HG02970 (cell line): ENCODE results near the gene MCOLN2.
"Not testable (repeated sequence)": the region's sequence is repeated elsewhere in the genome, so short reads cannot be mapped to it uniquely, and the experiment has no call there.

Experiments
- ATAC-seq: cut with Tn5 transposase; IDR thresholded peaks from one replicate; pipeline ENCODE4 v1.9.1; 2021; ENCODE audit warnings: mild to moderate bottlenecking, moderate library complexity, moderate number of reproducible peaks; ENCODE audit not compliant: unreplicated experiment, low FRiP score

The MCOLN2 gene

DNA sequence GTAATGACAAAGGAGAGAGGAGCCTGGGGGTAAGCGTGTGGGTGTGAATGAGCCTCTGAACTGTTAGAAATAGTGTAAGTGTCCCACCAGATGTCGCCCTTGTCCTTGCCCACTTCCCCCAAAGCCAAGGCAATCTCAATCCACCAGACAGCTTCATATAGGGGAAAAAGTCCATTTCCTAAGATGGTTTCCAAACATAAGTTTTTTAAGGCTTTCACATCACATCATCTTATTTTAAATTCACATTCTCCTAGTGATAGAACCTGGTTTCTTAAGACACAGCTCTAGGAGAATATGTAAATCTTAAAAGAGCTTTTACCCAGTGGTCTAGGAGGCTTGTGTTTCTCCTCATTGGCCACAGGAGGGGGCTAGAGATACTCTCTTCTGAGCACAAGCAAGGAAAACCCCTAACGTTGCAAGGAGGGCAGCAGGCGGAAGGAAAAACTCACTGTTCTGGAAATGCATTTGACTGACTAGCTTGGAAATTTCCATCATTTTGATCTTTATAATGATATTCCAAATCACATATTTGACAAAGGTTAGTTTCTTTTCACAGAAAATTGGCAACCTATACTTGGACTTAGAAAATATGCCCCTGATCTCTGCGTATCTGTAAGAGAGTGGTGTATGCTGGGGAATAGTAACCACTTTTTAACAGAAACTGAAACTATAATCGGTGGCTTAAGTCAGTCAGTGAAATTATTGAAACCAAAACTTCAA is 52.0 kb downstream of the MCOLN2 start:
- peak; percentile 93 for ATAC-seq

DNA sequence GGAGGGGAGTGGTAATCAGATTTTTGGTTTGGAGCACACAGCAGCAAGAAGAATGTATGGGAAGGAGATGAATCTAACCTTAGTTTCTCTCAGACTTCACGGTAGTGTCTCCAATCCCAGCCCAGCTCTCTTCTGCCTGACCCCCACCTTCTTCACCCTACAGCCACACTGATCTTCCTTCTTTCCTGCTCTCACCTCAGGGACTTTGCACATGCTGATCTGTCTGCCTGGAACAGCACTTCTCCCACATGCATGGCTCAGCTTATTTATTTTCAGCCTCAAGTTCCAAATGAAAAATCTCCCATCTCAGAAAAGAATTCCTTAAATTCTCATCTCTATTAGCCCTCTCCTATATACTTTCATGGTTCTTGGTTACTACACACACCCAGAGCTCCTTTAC is 55.1 kb downstream of the MCOLN2 start:
- no peak for ATAC-seq

DNA sequence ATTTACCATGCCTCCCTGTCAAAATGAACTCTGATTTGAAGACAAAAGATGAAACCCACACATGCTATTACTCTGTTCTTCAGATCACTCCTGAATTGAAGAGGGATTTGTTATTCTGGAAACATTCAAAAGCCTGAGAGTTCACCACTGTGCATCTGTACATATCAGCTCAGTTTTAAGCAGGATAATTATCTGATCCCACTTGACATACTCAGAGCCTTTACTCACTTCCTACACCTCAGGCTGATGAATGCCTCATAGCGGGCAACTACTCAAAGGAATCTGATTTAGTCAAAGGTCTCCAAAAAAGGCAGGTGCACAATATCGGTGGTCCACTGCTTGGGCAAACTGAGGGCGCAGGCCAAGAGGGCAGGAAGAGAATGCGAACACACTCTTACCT is 56.4 kb downstream of the MCOLN2 start:
- ATAC-seq, result no peak

DNA sequence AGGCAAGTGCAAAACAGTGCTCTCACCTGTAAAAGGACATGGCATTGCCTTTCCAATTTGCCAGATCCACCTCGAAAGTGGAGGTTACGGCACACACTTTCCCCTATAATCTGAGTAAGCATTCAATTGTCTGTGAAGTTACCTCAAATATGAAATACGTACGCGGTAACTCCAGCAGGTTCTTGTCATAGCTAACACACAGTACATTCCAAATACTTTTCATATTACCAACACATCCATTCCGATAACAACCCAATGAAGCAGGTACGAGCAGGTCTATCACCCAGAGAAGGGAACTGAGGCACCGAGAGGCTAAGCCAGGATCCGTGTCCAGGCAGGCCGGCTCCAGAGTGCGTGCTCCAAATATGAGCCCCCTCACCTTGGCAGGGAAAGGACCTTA is 57.2 kb downstream of the MCOLN2 start:
- ATAC-seq, result no peak

DNA sequence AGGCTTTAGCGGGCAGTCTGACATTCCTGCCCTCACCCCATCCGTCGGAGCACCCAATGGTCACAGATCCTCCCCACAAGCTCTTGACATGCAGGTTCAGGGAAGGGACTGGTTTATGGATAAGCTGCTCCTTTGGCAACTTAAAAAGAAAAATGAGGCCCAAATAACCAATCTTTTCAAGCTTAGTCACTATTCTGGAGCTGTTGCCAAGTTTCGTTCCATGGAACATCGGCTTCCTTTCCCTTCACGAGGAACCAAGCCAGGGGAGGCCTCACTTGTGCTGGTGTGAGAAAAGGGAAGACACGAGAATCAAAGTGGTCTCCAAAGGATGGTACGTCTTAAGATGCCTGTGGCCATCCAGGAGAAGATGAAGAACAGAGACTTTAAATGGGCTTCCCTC is 57.8 kb downstream of the MCOLN2 start:
- ATAC-seq, result no peak

DNA sequence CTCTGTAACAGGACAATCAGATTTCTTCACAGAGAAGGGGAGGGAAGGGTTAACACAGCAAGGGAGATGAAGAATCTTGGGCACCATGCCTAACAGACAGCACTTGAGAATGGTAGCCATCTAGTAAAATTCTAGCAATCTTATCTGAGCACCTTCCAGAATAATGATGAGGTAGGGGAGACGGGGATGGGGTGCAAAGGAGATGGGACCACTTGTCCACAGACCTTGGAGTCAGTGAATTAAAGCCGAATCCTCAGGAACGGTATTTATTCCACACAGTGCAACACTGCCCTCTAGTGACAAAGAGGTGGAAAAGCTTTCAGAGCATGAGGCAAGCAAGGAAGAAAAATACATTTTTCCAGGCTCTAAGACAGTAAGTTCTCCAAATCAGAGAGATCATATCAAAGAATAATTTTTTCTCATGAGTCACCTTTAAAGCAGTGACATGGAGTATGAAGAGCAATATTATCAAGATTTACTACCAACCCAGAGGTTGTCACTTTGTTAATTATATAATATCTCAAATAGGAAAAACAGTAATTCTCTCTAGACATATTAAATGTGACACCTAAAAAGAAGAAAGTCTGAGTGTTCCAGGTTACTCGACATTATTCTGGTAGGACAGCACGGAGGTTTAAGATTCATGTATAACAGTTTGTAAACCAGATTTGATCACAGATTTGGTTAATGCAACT is 60.6 kb downstream of the MCOLN2 start:
- no peak for ATAC-seq

DNA sequence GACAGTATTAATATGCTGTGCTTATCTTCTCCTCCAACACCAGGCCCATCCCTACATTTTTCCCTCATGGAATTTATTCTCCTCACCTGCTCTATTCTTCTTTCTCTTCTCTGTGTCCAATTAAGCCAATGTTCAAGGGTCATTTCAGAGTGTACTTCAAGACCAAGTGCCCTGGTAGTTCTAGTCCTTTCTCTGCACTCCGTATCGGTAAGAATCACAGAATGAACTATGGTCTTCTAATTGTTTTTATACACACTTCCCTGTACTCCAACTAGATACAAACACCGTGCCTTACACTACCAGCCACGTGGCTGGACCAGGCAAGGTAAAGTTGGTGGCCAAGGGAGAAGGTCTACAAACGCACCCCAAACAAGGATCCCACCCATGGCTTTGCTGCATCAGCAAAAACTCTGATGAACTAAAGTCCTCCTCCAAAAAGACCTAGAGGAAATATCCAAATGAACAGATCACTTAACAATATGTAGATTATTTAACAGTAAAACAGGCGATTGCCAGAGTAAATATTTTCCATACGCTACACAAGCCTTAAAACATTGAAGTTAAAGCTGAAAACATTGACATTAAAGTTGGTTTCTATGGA is 63.8 kb downstream of the MCOLN2 start:
- ATAC-seq, result no peak

DNA sequence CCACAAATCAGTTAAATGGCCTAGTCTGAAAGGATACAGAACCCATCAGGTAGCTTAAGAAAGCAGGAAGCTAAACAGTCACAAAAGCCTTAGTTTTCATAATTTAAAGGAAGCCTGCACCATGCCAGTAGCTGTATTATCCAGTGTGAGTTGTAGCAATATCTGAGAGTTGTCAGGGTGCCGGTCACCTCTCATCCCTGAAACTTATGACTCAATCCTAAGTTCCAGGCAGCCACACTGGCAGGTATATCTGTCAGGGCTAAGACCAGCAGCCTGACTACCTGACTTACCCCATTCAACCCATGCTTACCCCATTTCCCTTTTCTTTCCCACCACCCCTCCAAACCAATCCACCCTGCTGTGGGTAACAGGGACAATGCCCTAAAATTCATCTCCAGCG is 66.1 kb downstream of the MCOLN2 start:
- ATAC-seq, result no peak

DNA sequence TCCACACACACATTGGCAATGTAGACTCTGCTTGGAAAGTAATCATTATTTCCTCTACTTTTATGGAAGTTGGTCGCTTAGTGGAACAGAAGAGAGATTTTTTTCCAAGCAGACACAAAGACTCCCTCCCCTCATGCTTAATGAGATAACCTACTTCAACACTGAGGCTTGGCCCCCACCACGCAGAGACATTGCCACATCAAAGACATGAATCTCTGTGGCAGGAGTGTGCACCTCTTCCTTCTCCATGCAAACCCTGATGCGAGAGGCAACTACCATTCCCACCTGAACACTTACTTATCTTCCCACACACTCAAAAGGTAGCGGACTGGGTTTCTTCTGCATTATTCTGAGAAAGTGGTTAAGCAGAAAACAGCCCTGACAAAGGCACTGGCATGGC is 66.6 kb downstream of the MCOLN2 start:
- ATAC-seq, result no peak

DNA sequence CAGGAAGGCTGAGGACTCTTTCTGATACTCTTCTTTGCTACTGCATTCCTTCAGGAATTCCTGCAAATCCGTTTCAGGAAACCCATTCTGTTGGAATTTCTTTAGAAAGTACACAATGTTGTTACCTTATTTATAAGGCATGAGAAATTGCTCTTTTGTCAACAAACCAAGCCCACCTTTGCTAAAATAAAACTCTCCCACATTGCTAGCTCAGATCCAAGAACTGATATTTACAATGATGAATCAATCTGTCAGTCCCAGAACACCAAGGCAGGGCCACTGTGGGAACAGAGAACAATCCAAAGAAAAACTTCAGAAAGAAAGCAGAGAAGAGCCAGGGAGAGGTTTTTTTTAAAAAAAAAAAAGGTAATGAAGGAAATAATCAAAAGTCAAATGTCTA is 67.3 kb downstream of the MCOLN2 start:
- no peak for ATAC-seq

DNA sequence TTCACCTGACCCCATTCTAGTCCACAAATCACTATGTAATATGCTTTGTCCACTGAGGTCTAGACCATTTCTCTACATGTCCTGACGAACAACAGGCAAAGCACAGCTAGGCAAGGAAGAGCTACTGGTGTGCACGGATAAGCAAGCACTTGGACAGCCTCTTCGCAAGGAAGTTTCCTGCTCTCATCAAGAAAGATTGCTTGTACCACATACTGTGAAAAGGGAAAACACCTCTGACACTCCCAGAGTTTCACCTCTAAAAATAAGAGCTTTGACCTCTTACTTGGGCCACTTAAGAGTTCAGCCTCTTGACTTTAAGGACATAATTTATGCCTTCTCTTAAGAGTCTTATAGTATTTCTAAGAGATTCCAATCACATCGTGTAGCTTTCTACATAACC is 67.9 kb downstream of the MCOLN2 start:
- ATAC-seq, result no peak

DNA sequence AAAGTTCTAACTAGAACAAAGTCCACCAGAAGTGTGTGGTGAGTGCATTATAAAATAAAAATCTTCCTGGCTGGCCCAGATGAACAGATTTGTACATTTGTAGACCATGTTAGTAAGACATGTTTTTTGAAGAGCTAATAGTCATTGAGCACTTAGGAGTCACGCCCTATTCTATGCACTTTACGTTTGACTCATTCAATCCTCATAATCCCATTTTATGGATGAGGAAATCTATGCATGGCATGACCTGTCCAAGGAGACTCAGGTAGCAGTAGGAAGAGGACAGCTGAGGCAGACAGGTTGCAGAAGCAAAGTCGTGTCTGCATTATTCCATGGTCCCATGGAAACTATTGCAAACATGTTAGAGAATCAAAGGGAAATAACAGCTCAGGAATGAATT is 73.6 kb downstream of the MCOLN2 start:
- no peak for ATAC-seq

DNA sequence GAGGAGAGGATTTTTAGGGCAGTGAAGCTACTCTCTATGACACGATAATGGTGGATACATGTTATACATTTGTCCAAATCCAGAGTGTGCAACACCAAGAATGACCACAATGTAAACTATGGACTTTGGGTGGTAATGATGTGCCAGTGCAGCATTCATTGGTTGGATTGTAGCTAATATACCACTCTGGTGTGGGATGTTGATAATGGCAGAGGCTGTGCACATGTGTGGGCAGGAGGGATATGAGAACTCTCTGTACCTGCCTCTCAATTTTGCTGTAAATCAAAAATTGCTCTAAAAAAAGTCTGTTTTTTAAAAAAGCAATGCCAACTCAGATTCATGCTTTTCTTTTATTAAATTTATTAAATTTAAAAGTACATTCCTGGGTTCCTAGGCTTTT is 76.8 kb downstream of the MCOLN2 start:
- no peak for ATAC-seq

DNA sequence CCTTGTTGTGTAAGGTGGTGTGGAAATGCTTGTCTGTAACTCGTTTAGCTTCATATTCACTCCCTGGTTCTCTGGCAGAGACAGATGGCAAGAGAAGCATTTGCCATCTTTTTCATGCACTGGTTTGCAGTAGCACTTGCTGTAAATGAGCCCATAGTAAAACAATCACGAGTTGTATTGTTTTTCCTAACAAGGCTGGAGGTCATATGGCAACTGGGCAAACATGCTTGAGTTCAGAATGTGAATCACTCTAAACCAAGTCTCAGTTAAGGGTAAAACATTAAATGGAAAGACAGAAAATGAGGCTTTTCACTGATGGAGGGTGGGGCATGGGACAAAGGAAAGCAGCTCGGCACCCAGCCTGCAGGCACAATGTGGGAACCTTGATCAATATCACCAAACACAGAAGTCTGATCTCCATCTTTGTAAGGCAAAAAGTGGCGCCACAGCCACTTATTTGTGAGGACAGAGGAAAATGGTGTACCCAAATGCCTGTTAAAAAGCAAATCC is 77.4 kb downstream of the MCOLN2 start:
- ATAC-seq, result no peak

DNA sequence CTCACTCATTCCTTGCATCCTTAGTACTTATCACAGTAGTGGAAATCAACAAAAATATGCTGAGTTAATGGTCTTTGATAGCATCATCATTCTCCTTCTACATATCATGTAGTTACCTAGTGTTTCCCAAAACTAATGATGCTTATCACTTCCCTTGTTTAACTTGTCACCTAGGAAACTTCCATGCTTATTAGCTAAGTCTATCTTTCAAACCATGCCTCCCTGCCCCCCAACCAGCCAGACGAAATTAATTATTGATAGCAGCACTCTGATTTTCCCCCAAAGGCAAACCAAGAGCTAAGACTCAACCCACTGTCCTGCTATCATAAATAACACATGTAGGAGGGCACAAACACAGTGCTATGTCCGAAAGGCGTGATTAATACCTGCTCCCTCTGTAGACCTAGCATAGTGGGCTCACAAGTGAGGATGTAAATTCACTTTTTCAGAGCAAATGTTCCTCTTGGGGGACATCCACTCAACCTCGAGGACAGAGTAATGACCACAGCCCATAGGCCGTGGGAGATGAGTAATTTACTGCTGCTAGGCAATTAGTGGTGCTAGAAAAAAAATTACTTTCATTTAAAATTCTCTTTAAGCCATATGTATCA is 78.1 kb downstream of the MCOLN2 start:
- ATAC-seq, result no peak

DNA sequence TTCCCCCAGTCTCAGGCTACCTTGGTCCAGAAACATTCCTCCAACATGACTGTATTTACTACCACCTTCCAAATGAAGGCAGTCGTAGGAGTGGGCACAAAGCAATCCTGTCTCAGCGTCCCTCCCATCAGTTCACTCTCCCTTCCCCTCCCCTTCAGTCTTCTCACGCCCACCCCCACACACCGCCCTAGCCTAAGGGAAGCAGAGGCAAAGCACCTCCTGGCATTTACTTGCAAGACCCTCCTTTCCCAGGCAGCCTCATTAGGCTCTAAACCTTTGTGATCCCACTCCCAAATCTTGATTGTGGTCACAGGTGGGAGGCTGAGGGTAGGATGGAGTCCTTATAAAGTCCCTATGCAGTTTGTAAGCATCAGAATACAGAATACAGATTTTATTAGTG is 80.0 kb downstream of the MCOLN2 start:
- no peak for ATAC-seq

DNA sequence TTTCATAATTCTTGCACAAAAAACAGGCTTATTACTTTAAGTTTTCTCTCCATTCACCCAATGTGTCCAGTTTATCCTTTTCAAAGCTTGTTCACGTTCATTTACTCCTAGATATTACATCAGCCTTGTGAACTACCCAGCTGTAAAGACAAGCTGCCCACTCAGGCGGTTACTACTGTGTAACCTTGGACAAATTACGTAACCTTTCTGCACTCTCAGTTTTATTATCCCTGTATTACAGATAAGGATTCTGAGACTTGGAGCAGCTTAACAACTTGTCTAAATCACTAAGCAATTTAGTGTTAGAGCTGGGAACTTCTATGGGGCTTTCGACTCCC is 83.4 kb downstream of the MCOLN2 start:
- ATAC-seq, result no peak

DNA sequence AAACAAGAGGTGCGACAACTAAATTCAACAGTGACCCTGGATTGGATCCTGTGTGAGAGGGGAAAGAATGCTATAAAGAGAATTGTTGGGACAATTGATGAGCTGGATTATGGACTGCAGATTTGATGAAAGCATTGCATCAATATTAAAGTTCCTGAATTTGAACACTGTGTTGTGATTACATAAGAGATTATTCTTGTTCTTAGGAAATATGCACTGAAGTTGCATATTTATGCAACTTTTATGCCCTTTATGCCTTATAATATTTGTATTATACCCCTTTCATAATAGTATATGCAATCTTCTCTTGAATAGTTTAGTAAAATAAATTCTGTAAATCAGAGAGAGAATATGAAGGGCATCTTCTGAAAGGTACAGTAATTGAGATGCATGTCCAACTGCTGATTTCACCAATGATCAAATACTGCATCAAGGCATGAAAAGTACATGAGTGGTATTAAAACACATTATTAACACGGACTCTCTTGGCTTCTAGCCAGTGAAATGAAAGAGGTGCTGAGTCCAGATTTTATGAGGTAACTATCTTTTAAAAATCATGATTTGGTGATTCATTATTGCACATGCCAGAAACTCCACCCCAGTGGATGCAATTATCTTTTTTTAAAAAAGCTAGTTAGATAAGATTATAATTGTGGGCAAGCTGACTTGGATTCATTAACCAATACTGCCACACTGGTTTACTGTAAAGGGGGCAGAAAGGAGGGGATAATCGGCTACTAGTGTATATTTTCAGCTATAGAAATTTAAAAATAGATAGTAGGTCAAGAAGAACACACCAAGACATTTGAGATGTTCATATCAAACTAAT is 84.0 kb downstream of the MCOLN2 start:
- ATAC-seq, result no peak

DNA sequence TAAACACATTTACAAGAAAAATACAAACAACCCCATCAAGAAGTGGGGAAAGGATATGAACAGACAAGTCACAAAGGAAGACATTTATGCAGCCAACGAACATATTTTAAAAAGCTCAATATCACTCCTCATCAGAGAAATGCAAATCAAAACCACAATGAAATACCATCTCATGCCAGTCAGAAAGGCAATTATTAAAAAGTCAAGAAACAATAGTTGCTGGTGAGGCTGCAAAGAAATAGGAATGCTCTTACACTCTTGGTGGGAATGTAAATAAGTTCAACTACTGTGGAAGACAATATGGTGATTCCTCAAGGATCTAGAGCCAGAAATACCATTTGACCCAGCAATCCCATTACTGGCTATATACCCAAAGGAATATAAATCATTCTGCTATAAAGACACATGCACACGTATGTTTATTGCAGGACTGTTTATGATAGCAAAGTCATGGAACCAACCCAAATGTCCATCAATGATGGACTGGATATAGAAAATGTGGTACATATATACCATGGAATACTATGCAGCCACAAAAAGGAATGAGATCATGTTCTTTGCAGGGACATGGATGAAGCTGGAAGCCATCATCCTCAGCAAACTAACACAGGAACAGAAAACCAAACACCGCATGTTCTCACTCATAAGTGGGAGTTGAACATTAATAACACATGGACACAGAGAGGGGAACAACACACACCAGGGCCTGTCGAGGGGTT is 88.0 kb downstream of the MCOLN2 start:
- ATAC-seq, result not testable (repeated sequence)
